K562 (cell line): ENCODE measurements around the gene C18orf32. TPM values are rescaled to one million over a fixed set of nuclear protein-coding genes. Genes with fewer than 3 reads are reported as not detected.

Experiments
- ETV6 ChIP-seq, 3 experiments: fragments of 150-350 bp in 1 of 3; sonication (generic) in 1 of 3; formaldehyde crosslinking in 1 of 3; IDR thresholded peaks; 2 replicates each; pipeline versions ENCODE4 v1.6.1 to v1.8.0; 2014 to 2022; ENCODE audit warnings: borderline replicate concordance in 2 of 3, low read depth in 2 of 3, antibody characterized with exemption in 1 of 3, low read length in 1 of 3, mild to moderate bottlenecking in 1 of 3, missing genetic modification reagents in 1 of 3
- FOS ChIP-seq: IDR thresholded peaks from 3 replicates; pipeline ENCODE4 v1.6.1; 2011; ENCODE audit not compliant: insufficient read length; ENCODE audit errors: extremely low read depth
- HNRNPH1 ChIP-seq: fragments of 200-400 bp; formaldehyde crosslinking; optimal IDR thresholded peaks from 2 replicates; pipeline ENCODE3; 2017; ENCODE audit warnings: low read depth, mild to moderate bottlenecking, low read length, moderate library complexity
- IFI16 ChIP-seq: fragments of 250-450 bp; sonication (Bioruptor Pico); IDR thresholded peaks from 2 replicates; pipeline ENCODE4 v2.1.2; 2022; ENCODE audit warnings: mild to moderate bottlenecking, inconsistent platforms
- KDM2B ChIP-seq: fragments of 250-450 bp; sonication (Bioruptor Pico); IDR thresholded peaks from 2 replicates; pipeline ENCODE4 v1.8.0; 2021; ENCODE audit warnings: mild to moderate bottlenecking, moderate library complexity
- MCM3 ChIP-seq: fragments of 450-650 bp; IDR thresholded peaks from 2 replicates; pipeline ENCODE4 v1.6.1; 2016
- NFRKB ChIP-seq: fragments of 450-650 bp; IDR thresholded peaks from 2 replicates; pipeline ENCODE4 v1.6.1; 2016; ENCODE audit warnings: low read depth
- NFYB ChIP-seq: IDR thresholded peaks from 2 replicates; pipeline ENCODE4 v1.6.1; 2011; ENCODE audit warnings: mild to moderate bottlenecking, moderate library complexity; ENCODE audit not compliant: insufficient read length; ENCODE audit errors: extremely low read depth
- NR2C2 ChIP-seq, 2 experiments: fragments of 200-800 bp in 1 of 2; sonication (Bioruptor generic) in 1 of 2; sonication (generic) in 1 of 2; formaldehyde crosslinking in 1 of 2; IDR thresholded peaks; 2 replicates each; pipeline versions ENCODE4 v1.6.1 to v1.8.0; 2016 to 2022; ENCODE audit warnings: mild to moderate bottlenecking in 1 of 2, missing compliant biosample characterization in 1 of 2, missing genetic modification characterization in 1 of 2, missing genetic modification reagents in 1 of 2
- SETDB1 ChIP-seq: IDR thresholded peaks from one replicate; pipeline ENCODE4 v1.6.1; 2012; ENCODE audit warnings: low read length, control low read depth, inconsistent platforms
- SIX5 ChIP-seq, 2 experiments: IDR thresholded peaks; 2 replicates each; pipeline ENCODE4 v1.6.1; 2011; ENCODE audit warnings: low read length in 2 of 2, borderline replicate concordance in 1 of 2, low read depth in 1 of 2, mild to moderate bottlenecking in 1 of 2, moderate library complexity in 1 of 2; ENCODE audit not compliant: insufficient read depth in 1 of 2
- SMARCA5 ChIP-seq: fragments of 450-650 bp; IDR thresholded peaks from 2 replicates; pipeline ENCODE4 v1.6.1; 2016
- TCF7 ChIP-seq: sonication (generic); IDR thresholded peaks from 2 replicates; pipeline ENCODE4 v1.6.1; 2016; ENCODE audit warnings: antibody characterized with exemption, borderline replicate concordance
- ZNF212 ChIP-seq: fragments of 450-650 bp; formaldehyde crosslinking; IDR thresholded peaks from 2 replicates; pipeline ENCODE4 v1.4.0; 2020; ENCODE audit warnings: mild to moderate bottlenecking
- ZNF3 ChIP-seq: fragments of 250-450 bp; sonication (Bioruptor Pico); IDR thresholded peaks from 2 replicates; pipeline ENCODE4 v1.5.0; 2021; ENCODE audit warnings: mild to moderate bottlenecking, moderate library complexity
- ZNF444 ChIP-seq: fragments of 250-450 bp; sonication (Bioruptor Pico); IDR thresholded peaks from 2 replicates; pipeline ENCODE4 v1.4.0; 2020; ENCODE audit warnings: mild to moderate bottlenecking, moderate library complexity
- ZNF830 ChIP-seq: fragments of 250-450 bp; sonication (Bioruptor Pico); IDR thresholded peaks from 2 replicates; pipeline ENCODE4 v1.5.0; 2021; ENCODE audit warnings: mild to moderate bottlenecking
- polyA plus RNA-seq, 8 experiments: library from polyadenylated mRNA; depleted of rRNA in 4 of 8; stranded (reverse) in 5 of 8; unstranded in 3 of 8; fragments of >200 nt; fragmentation: Nextera tagmentation in 2 of 8; fragmentation: Illumina TruSeq in 1 of 8; extraction: Ambion mirVana in 2 of 8; extraction: Trizol in 1 of 8; gene quantifications; 2 replicates each; pipeline versions ENCODE4 v1.2.1 to v1.2.3, GENCODE V29; 2011 to 2014; ENCODE audit warnings: inconsistent platforms in 1 of 8, missing spikeins in 1 of 8
- total RNA-seq, 7 experiments: library from RNA; depleted of rRNA in 6 of 7; stranded (reverse); fragments of >200 nt in 6 of 7; fragmentation: Illumina TruSeq in 2 of 7; extraction: Trizol in 2 of 7; gene quantifications; 2 replicates each; pipeline versions ENCODE4 v1.2.1 to v1.2.3, GENCODE V29; 2011 to 2021; ENCODE audit warnings: low replicate concordance in 1 of 7
- TF ChIP-seq, protein P1 (sequence below): fragments of 250-450 bp; sonication (Bioruptor Pico); IDR thresholded peaks from 2 replicates; pipeline ENCODE4 v1.9.0; 2021; ENCODE audit warnings: mild to moderate bottlenecking
- TF ChIP-seq, protein P2 (sequence below): fragments of 450-650 bp; formaldehyde crosslinking; conservative IDR thresholded peaks from 2 replicates; pipeline ENCODE4 v1.4.0; 2022; ENCODE audit warnings: mild to moderate bottlenecking, missing genetic modification characterization
- TF ChIP-seq, protein P3 (sequence below): sonication (generic); formaldehyde crosslinking; IDR thresholded peaks from 2 replicates; pipeline ENCODE4 v1.8.0; 2022; ENCODE audit warnings: mild to moderate bottlenecking, low read depth, missing genetic modification reagents
- TF ChIP-seq, protein P4 (sequence below): fragments of 250-450 bp; sonication (Bioruptor Pico); IDR thresholded peaks from 2 replicates; pipeline ENCODE4 v1.8.0; 2021; ENCODE audit warnings: borderline replicate concordance, mild to moderate bottlenecking, moderate library complexity; ENCODE audit not compliant: poor library complexity, severe bottlenecking

Gene C18orf32
- total and polyA plus RNA-seq, 9 of the 15 experiments (the other 6 are each of a cell fraction or from before 2014, with no cell fraction given), result 8.5 to 35.0 (median 20.4) TPM

GRCh38 chr18:49491857-49492693 is 5.0 kb upstream of the C18orf32 start, which contains the start of gene RPL17 (continued):
- no peak for TF ChIP-seq TCF7
- no peak for TF ChIP-seq NFYB
- TF ChIP-seq, protein P1, sequence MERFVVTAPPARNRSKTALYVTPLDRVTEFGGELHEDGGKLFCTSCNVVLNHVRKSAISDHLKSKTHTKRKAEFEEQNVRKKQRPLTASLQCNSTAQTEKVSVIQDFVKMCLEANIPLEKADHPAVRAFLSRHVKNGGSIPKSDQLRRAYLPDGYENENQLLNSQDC, result 0 out of 2 replicates have a peak, but pooled peaks have one; percentile 19
- no peak for TF ChIP-seq NR2C2 (CRISPR knock-in tag; IDR thresholded peaks at IDR 0.05)
- TF ChIP-seq NR2C2 (tag; IDR thresholded peaks at IDR 0.05), result peak; percentile 45; the same call in 1 of the 2 replicates
- no peak for TF ChIP-seq ZNF3 (CRISPR knock-in tag)
- TF ChIP-seq SETDB1, result no peak
- no peak for TF ChIP-seq HNRNPH1
- no peak for TF ChIP-seq ZNF212 (CRISPR knock-in tag)
- TF ChIP-seq KDM2B (CRISPR knock-in tag), result no peak
- peak; percentile 83 for TF ChIP-seq NFRKB
- TF ChIP-seq FOS, result no peak
- TF ChIP-seq, protein P2, sequence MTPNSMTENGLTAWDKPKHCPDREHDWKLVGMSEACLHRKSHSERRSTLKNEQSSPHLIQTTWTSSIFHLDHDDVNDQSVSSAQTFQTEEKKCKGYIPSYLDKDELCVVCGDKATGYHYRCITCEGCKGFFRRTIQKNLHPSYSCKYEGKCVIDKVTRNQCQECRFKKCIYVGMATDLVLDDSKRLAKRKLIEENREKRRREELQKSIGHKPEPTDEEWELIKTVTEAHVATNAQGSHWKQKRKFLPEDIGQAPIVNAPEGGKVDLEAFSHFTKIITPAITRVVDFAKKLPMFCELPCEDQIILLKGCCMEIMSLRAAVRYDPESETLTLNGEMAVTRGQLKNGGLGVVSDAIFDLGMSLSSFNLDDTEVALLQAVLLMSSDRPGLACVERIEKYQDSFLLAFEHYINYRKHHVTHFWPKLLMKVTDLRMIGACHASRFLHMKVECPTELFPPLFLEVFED, result no peak
- no peak for TF ChIP-seq IFI16 (CRISPR knock-in tag)
- no peak for TF ChIP-seq ZNF444 (CRISPR knock-in tag)
- no peak for TF ChIP-seq ZNF830 (CRISPR knock-in tag)
- no peak for TF ChIP-seq SIX5 (IDR thresholded peaks at IDR 0.05; ENCODE audit: borderline replicate concordance in 1 of 2, insufficient read depth in 1 of 2, low read depth in 1 of 2, low read length in 2 of 2)
- TF ChIP-seq SMARCA5, result no peak
- TF ChIP-seq ETV6 (IDR thresholded peaks at IDR 0.05; ENCODE audit: borderline replicate concordance in 1 of 2, low read depth in 2 of 2, low read length in 1 of 2), result no peak
- no peak for TF ChIP-seq ETV6 (CRISPR knock-in tag; IDR thresholded peaks at IDR 0.05; ENCODE audit: borderline replicate concordance)
- TF ChIP-seq, protein P3, sequence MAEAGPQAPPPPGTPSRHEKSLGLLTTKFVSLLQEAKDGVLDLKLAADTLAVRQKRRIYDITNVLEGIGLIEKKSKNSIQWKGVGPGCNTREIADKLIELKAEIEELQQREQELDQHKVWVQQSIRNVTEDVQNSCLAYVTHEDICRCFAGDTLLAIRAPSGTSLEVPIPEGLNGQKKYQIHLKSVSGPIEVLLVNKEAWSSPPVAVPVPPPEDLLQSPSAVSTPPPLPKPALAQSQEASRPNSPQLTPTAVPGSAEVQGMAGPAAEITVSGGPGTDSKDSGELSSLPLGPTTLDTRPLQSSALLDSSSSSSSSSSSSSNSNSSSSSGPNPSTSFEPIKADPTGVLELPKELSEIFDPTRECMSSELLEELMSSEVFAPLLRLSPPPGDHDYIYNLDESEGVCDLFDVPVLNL (CRISPR knock-in tag), result no peak
- TF ChIP-seq, protein P4, sequence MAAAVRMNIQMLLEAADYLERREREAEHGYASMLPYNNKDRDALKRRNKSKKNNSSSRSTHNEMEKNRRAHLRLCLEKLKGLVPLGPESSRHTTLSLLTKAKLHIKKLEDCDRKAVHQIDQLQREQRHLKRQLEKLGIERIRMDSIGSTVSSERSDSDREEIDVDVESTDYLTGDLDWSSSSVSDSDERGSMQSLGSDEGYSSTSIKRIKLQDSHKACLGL (CRISPR knock-in tag), result no peak
- no peak for TF ChIP-seq MCM3
